GM18508 (cell line): ENCODE data around the gene ELAVL3.
"Not testable (repeated sequence)": the region's sequence is repeated elsewhere in the genome, so short reads cannot be mapped to it uniquely, and the experiment has no call there.

Experiments used
- ATAC-seq: cut with Tn5 transposase; IDR thresholded peaks from one replicate; pipeline ENCODE4 v1.9.1; 2021; ENCODE audit warnings: moderate number of reproducible peaks; ENCODE audit not compliant: insufficient read depth, unreplicated experiment

Gene ELAVL3

DNA sequence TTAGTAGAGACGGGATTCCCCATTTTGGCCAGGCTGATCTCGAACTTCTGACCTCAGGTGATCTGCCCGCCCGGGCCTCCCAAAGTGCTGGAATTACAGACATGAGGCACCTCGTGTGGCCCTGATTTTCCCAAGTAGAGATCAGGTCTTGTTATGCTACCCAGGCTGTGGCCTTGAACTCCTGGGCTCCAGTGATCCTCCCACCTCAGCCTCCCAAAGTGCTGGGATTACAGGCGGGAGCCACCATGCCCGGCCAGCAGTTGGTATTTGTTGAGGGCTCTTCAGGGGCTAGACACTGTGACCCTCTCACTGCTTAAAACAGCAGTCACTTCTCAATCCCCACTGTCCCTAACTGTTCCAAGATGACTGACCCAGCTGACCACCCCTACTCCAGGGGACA, 8.5 kb upstream of the ELAVL3 start:
- ATAC-seq = no peak

DNA sequence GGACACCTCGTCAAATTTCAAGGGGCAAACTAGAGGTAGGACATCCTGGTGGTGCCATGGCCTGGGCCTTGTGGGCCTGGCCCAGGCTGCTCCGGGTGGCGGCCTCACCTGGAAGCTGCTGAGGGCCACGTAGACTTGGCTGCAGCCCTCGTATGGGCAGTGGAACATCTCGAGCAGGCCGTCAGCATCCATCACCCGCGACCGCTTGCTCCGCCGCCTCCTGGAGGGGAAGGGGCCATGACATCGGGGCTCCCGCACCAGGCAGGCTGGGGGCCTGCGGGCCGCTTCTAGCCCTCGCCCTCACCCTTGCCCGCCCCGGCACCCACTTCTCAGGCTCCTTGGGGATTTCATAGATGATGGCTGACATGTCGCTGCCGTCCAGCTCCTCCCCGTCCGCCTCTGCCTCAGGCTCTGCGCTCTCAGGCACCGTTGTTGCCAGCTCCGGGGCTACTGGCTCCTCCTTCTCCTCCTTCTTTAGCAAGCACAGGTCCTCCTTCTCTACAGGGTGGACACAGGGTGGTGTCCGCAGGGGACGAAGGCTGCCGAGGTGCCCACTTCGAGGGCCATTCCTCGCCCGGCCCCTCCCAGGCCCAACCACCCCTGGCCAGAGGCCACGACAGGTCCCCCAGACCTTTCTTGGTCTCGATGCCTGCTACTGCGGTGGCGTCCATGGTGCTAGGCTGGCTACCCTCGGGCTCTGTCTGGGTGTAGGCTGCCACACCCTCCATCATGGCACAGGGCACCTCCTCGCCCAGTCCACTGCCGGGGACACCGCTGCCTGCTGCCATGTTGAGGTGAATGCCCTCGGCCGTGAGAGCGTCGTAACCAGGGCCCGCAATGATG, 6.0 kb upstream of the ELAVL3 start:
- ATAC-seq = no peak

DNA sequence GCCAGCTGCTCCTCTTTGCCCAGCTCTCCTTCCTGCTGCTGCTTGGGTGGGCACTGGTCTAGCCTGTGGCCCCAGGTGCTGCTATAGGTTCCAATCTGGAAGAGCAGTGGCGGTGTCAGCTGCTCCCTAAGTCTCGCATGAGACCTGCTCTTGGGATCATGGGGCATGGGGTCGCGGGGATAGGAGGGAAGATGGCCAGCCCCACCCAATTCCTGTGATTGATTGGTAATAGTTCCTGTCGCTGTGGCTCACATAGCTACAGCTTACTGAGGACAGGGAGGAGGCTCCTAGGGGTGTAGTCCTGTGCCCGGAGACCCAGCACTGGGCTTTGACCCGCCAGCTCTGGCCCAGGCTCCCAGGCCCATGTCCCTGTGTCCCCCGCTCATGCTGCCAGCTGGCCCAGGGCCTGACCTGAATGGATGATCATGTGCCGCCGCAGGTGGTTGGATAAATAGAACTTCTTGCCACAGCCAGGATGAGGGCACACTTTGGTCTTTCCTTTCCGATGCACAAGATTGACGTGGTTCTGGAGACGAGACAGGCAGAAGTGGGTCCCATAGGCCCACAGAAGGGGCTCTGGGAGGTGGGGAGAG, 4.5 kb upstream of the ELAVL3 start:
- no peak for ATAC-seq

GRCh38 chr19:11483366-11484111, 2.7 kb upstream of the ELAVL3 start:
- ATAC-seq = no peak

- ATAC-seq = no peak
Observed at GRCh38 chr19:11482384-11483050, 1.7 kb upstream of the ELAVL3 start.

DNA sequence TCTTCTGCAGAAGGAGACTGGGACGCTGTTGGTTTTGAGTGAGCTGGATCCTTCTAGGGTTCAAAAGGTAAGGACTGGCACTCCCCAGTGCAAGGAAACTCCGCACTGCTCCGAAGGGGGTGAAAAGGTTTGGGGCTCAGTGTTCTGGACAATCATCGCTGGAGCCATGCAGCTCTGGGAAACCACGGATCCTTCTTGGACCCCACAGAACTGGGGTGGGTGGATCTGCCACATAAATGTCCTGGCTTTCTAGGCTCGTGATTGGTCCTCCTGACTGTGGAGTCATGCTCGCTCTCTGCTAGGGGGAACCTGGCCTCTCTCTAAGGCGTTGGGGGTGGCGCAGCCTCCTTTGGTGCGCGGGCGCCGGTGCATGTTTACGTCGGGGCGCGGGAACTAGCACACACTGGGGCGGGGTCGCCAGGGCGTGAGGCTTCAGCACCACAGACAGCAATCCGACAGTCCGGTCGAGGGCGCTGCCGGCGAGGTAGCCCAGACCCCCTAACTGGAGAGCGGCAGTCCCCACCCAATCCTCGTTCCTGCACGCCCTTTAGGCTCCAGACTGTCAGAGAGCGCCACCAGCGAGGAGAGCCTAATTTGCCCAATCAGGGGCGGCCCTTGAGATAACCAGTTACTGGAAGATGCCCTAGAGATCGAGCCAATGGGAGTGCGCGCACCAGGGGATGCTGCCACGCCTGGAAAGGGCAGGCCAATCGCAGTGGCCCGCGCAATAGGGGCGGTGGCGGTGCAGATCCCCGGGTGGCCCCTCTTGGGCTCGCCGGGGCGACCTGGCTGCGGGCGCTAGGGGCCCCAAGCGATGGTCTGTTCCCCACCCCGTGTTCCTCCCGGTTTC, 913 bp upstream of the ELAVL3 start:
- no peak for ATAC-seq

DNA sequence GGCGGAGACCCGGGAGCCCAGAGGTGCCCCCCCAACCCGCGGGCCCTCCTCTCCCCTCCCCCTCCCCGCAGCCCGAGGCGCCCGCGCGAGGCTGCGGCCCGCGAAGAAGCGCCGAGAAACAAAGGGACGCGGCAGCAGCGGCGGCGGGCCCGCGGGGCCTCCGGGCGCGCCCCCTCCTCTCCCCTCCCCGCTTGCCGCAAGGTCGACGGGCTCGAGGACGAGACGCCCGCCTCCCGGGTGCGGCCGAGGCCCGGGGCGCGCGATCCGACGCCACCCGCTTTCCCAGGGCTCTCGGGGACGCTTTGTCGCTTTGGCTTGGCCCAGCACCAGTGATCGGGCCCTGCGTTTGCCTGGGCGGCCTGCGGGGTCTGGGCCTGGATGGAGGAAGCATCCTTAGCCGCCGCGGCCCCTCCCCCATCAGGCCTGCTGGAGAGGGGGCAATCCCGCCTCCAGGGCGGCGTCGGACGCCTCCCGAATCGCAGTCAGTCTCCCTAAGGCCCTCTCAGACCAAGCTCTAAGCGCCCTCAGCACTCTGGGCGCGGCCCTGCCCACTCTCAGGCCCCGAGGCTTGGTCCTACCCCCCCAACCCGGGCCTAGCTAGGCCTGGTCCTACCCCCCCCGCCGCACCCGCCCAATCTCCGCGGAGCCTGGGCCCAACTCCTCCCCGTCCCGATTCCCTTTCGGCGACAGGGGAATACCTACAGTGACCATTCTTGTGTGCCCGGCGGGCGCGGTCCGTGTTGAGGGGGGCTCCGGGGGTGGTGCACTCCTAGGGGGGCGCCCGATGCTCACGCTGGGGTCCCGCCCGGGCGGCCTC, 740 bp downstream of the ELAVL3 start:
- no peak for ATAC-seq

GRCh38 chr19:11479090-11479897, 1.6 kb downstream of the ELAVL3 start:
- no peak for ATAC-seq

- no peak for ATAC-seq
Observed at GRCh38 chr19:11478167-11479089, 2.4 kb downstream of the ELAVL3 start.

- no peak for ATAC-seq
Observed at GRCh38 chr19:11475861-11476260, 5.0 kb downstream of the ELAVL3 start.

DNA sequence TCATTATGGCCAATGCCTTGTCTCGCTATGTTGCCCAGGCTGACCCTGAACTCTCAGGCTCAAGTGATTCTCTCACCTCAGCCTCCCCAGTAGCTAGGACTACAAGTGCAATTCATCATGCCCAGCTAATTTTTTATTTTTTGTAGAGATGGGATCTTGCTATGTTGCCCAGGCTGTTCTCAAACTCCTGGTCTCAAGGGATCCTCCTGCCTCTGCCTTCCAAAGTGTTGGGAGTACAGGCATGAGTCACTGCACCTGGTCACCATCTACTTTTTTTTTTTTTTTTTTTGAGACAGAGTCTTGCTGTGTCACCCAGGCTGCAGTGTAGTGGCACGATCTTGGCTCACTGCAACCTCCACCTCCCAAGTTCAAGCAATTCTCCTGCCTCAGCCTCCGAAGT, 5.5 kb downstream of the ELAVL3 start:
- not testable (repeated sequence) for ATAC-seq

DNA sequence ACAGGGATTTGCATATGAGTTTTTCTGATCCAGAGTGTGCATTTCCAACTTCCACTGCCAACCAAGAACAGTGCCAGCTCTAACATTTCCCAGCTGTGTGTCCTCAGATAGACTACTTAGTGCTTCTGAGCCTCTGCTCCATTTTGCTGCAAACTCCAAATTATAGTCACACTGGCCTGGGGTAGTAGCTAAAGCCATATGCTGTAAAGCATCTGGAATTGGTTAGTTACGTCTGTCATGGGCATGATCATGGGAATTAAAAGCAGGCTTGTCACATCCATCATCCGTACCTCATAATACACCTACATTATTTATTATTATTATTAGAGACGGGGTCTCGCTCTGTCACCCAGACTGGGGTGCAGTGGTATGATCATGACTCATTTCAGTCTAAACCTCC, 7.1 kb downstream of the ELAVL3 start:
- no peak for ATAC-seq

DNA sequence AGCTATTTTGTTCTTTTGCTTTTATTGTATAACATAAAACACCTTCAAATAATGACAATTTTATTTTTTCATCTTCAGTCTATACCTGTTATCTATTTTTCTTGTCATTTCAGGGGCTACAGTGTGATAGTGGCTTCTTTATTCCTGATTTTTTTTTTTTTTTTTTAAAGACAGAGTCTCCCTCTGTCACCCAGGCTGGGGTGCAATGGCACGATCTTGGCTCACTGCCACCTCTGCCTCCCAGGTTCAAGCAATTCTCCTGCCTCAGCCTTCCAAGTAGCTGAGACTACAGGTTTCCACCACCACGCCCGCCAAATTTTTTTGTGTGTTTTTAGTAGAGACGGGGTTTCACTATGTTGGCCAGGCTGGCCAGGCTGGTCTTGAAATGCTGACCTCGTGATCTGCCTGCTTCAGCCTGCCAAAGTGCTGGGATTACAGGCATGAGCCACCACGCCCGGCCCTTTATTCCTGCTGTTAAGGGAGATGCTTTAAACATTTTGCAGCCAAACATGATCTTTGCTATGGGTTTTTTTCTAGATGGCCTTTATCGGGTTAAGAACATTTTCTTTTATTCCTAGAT, 12.5 kb downstream of the ELAVL3 start:
- not testable (repeated sequence) for ATAC-seq

DNA sequence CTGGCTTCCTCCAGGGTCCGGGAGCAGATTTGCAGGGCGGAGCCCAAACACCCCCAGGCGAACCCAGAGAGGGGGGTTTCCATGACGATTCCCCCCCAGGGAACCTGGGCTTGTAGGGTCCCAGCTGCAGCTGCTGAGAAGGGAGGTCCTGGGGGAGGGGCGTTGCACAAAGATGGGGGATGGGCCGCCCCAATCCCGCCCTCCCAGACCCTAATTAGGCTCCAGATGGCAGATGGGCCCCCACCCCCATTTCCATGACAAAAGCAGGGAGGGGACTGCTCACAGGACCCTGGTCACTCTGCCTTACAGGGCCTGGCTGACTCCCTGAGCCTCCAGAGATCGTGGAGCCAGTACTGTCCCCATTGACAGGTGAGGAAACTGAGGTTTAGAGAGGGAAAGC, 15.2 kb downstream of the ELAVL3 start:
- no peak for ATAC-seq

GRCh38 chr19:11464333-11465265, 16.2 kb downstream of the ELAVL3 start:
- ATAC-seq = no peak

DNA sequence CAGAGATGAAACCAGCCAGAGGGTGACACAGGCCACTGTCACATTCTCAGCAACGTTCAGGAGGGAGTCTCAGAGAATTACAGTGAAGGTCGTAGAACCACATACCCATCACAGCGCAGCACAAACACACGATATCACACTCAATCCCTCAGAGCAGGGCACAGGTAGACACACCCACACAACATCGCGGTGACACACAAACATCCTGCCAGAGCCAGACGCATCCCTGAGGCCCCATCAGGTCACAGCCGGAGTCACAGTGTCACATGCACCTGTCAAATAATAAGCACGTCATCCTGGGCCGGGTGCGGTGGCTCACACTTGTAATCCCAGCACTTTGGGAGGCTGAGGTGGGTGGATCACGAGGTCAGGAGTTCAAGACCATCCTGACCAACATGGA, 17.5 kb downstream of the ELAVL3 start:
- ATAC-seq = no peak
